Measurements from ENCODE around the gene UTF1.

DNA sequence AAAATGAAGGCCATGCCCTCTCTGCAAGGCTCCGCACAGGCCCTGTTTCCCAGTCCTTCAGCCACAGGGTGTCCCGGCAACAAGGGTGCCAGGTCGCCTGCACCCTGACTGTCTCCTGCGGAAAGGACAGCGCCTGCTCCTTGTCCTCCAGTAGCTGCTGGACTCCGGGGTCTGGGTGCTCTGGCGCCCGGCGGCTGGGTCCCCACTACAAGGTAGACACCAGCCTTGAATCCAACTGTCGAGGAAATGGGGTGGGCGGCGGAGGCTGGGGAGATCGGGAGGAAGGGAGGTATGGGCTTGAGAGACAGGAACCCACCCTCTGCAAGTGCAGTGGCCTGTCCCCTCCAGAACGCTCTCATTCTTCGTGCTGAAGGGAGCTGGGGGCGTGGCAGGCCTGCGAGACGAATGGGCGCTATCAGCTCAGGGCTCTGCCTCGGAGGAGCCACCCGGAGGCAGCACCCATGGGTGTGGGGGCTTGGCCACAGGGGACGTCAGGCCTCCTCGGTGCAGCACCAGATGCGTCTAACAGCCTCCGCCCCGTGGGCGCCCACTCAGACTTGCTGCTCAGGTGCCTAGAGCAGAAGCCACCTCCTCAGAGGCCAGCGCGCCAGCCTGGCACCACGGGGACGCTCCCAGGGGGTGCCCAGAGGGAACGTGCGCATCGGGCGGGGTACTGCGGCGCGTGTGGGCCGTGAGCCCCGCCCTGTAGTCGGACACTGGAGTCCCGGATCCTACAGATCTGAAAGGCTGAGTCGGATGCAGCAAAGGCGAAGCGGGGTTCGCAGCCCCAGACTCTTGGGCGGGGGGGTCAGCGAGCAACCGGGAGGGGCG is 31.1 kb downstream of the UTF1 start:
- TF ChIP-seq REST (IDR thresholded peaks at IDR 0.05; ENCODE audit: insufficient read depth in 1 of 2, low read depth in 2 of 2, low read length in 2 of 2): no peak
- no peak for TF ChIP-seq TAF1 (IDR thresholded peaks at IDR 0.05; ENCODE audit: borderline replicate concordance, insufficient read depth, low read length)
- TF ChIP-seq POLR2AphosphoS5 (IDR thresholded peaks at IDR 0.05; ENCODE audit: low read depth, low read length): no peak
- TF ChIP-seq SIN3A (IDR thresholded peaks at IDR 0.05; ENCODE audit: borderline replicate concordance, insufficient read depth, low read length): no peak
